Measurements from ENCODE around the gene TRMT2A. TPM values are rescaled to one million over a fixed set of nuclear protein-coding genes. Genes with fewer than 3 reads are reported as not detected.

TRMT2A gene
- total RNA-seq, 1 donor = 28.7 TPM

GRCh38 chr22:20142711-20143621 is 25.9 kb upstream of the TRMT2A start:
- no peak for DNase-seq (ENCODE audit: low read depth)
- TF ChIP-seq, protein P1, sequence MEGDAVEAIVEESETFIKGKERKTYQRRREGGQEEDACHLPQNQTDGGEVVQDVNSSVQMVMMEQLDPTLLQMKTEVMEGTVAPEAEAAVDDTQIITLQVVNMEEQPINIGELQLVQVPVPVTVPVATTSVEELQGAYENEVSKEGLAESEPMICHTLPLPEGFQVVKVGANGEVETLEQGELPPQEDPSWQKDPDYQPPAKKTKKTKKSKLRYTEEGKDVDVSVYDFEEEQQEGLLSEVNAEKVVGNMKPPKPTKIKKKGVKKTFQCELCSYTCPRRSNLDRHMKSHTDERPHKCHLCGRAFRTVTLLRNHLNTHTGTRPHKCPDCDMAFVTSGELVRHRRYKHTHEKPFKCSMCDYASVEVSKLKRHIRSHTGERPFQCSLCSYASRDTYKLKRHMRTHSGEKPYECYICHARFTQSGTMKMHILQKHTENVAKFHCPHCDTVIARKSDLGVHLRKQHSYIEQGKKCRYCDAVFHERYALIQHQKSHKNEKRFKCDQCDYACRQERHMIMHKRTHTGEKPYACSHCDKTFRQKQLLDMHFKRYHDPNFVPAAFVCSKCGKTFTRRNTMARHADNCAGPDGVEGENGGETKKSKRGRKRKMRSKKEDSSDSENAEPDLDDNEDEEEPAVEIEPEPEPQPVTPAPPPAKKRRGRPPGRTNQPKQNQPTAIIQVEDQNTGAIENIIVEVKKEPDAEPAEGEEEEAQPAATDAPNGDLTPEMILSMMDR (IDR thresholded peaks at IDR 0.05; ENCODE audit: insufficient read depth, low read length) = no peak
- H3K4me3 ChIP-seq (ENCODE audit: low read depth, low read length) = no peak overlapping the region

DNA sequence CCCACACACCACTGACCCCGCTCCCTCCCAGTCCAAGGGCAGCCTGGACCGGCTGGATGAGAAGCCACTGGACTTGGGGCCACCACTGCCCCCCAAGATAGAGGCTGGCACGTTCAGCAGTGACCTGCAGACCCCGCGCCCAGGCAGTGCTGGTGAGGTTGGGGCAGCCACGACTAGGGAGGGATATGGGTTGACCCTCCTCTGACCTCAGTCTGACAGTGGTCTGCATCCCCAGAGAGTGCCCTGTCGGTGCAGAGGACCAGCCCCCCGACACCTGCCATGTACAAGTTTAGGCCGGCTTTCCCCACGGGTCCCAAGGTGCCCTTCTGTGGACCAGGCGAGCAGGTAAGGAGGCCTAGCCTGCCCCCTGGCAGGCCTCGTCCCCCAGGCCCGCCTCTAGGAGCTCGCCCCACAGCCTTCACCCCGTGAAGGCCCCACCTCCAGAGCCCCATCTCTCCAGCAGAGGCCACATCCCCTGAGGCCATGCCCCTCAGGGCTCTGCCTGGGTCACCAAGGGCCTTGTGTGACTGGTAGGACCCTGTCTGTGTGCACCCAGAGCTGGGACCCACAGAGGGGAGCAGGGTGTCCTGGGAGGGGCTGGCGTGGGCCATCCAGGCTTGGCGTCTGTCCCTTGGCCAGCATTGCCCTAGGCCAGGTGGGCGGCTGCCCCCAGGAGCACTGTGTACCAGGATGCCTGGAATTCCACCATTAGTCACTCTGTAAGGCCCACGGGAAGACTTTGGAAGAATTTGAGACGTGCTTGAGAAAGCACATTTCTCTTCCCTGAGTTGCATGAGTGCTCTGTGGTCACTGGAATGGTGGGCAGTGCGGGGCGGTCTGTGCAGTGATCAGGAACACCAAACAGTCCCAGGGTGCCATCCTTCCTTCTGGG is 24.4 kb upstream of the TRMT2A start:
- H3K4me3 ChIP-seq (ENCODE audit: low read depth, low read length) = no peak overlapping the region
- TF ChIP-seq, protein P1 (IDR thresholded peaks at IDR 0.05; ENCODE audit: insufficient read depth, low read length) = no peak
- peak; percentile 36 for DNase-seq (ENCODE audit: low read depth)

DNA sequence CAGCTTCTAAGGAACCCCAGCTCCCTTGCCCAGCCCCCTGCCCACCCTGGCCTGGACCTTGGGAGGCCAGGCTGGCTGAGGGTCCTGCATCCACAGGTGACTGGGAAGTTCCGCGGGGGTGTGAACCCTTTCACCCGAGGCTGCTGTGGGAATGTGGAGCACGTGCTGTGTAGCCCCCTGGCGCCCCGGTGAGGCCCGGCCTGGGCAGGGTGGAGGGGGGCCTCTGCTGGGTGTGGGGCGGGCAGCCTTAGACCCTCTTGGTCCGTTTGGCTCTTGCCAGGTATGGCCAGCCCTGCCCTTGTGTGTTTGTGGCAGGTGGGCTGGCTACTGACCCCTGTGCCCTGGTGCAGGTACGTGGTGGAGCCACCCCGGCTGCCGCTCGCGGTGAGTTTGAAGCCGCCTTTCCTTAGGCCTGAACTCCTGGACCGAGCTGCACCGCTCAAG is 23.5 kb upstream of the TRMT2A start:
- H3K4me3 ChIP-seq (ENCODE audit: low read depth, low read length) = no peak overlapping the region
- no peak for DNase-seq (ENCODE audit: low read depth)
- TF ChIP-seq, protein P1 (IDR thresholded peaks at IDR 0.05; ENCODE audit: insufficient read depth, low read length) = no peak

- TF ChIP-seq, protein P1 (IDR thresholded peaks at IDR 0.05; ENCODE audit: insufficient read depth, low read length) = no peak
- H3K4me3 ChIP-seq (ENCODE audit: low read depth, low read length) = no peak overlapping the region
- no peak for DNase-seq (ENCODE audit: low read depth)
Measured at GRCh38 chr22:20140107-20140445, 23.1 kb upstream of the TRMT2A start.

GRCh38 chr22:20139391-20140106 is 22.5 kb upstream of the TRMT2A start:
- TF ChIP-seq, protein P1 (IDR thresholded peaks at IDR 0.05; ENCODE audit: insufficient read depth, low read length) = no peak
- DNase-seq (ENCODE audit: low read depth) = no peak
- no peak overlapping the region for H3K4me3 ChIP-seq (ENCODE audit: low read depth, low read length)

GRCh38 chr22:20138868-20139267 is 21.8 kb upstream of the TRMT2A start:
- DNase-seq (ENCODE audit: low read depth) = no peak
- TF ChIP-seq, protein P1 (IDR thresholded peaks at IDR 0.05; ENCODE audit: insufficient read depth, low read length) = no peak
- H3K4me3 ChIP-seq (ENCODE audit: low read depth, low read length) = no peak overlapping the region
